Skeletal muscle cell (primary cell): ENCODE results near the gene TMEM178B.

Source experiments
- DNase-seq: peaks from one replicate; pipeline ENCODE4 v3.0.0-alpha.2; 2010; ENCODE audit warnings: low read depth
- H3K4me3 ChIP-seq: 2 replicates; pipeline ENCODE4 v1.5.1; 2011; ENCODE audit warnings: low read depth, mild to moderate bottlenecking, control low read depth, low read length, moderate library complexity

TMEM178B gene

GRCh38 chr7:141462958-141463357 is 389.1 kb downstream of the TMEM178B start:
- H3K4me3 ChIP-seq, result no peak overlapping the region
- no peak for DNase-seq

GRCh38 chr7:141463986-141464385 is 390.1 kb downstream of the TMEM178B start:
- no peak overlapping the region for H3K4me3 ChIP-seq
- DNase-seq, result no peak

- H3K4me3 ChIP-seq, result no peak overlapping the region
- no peak for DNase-seq
Observed at GRCh38 chr7:141464551-141464950, 390.7 kb downstream of the TMEM178B start.

GRCh38 chr7:141466151-141466904 is 392.5 kb downstream of the TMEM178B start:
- no peak for DNase-seq
- H3K4me3 ChIP-seq, result no peak overlapping the region

- H3K4me3 ChIP-seq, result no peak overlapping the region
- DNase-seq, result no peak
Observed at GRCh38 chr7:141468341-141468740, 394.5 kb downstream of the TMEM178B start.

- DNase-seq, result no peak
- no peak overlapping the region for H3K4me3 ChIP-seq
Observed at GRCh38 chr7:141475679-141476078, 401.8 kb downstream of the TMEM178B start.

- DNase-seq, result no peak
- H3K4me3 ChIP-seq, result no peak overlapping the region
Observed at GRCh38 chr7:141477865-141478264, 404.0 kb downstream of the TMEM178B start.

- no peak overlapping the region for H3K4me3 ChIP-seq
- DNase-seq, result no peak
Observed at GRCh38 chr7:141478845-141479244, 405.0 kb downstream of the TMEM178B start.

- no peak for DNase-seq
- H3K4me3 ChIP-seq, result no peak overlapping the region
Observed at GRCh38 chr7:141480953-141481352, 407.1 kb downstream of the TMEM178B start.

- no peak overlapping the region for H3K4me3 ChIP-seq
- no peak for DNase-seq
Observed at GRCh38 chr7:141481971-141482370, 408.1 kb downstream of the TMEM178B start.

GRCh38 chr7:141483044-141483443 is 409.2 kb downstream of the TMEM178B start:
- H3K4me3 ChIP-seq, result no peak overlapping the region
- no peak for DNase-seq

GRCh38 chr7:141484907-141485306 is 411.0 kb downstream of the TMEM178B start:
- no peak for DNase-seq
- no peak overlapping the region for H3K4me3 ChIP-seq

- no peak overlapping the region for H3K4me3 ChIP-seq
- DNase-seq, result no peak
Observed at GRCh38 chr7:141486959-141487358, 413.1 kb downstream of the TMEM178B start.

GRCh38 chr7:141490474-141490873 is 416.6 kb downstream of the TMEM178B start:
- DNase-seq, result no peak
- H3K4me3 ChIP-seq, result no peak overlapping the region

- DNase-seq, result no peak
Observed at GRCh38 chr7:141495057-141495456, 421.2 kb downstream of the TMEM178B start.

GRCh38 chr7:141497391-141497790 is 423.5 kb downstream of the TMEM178B start:
- no peak overlapping the region for H3K4me3 ChIP-seq
- no peak for DNase-seq

More at GRCh38 chr7:141495057-141495456, 421.2 kb downstream of the TMEM178B start:
- no peak overlapping the region for H3K4me3 ChIP-seq

GRCh38 chr7:141500608-141501007 is 426.7 kb downstream of the TMEM178B start:
- no peak for DNase-seq

GRCh38 chr7:141501451-141501850 is 427.6 kb downstream of the TMEM178B start:
- no peak for DNase-seq
- no peak overlapping the region for H3K4me3 ChIP-seq

More at GRCh38 chr7:141500608-141501007, 426.7 kb downstream of the TMEM178B start:
- H3K4me3 ChIP-seq, result no peak overlapping the region

- DNase-seq, result no peak
- no peak overlapping the region for H3K4me3 ChIP-seq
Observed at GRCh38 chr7:141511316-141511675, 437.4 kb downstream of the TMEM178B start.

GRCh38 chr7:141511676-141512396 is 438.0 kb downstream of the TMEM178B start:
- H3K4me3 ChIP-seq, result peak overlapping the region; percentile 25
- no peak for DNase-seq

GRCh38 chr7:141512597-141512996 is 438.7 kb downstream of the TMEM178B start:
- H3K4me3 ChIP-seq, result no peak overlapping the region
- DNase-seq, result no peak
